B cell (primary cell): ENCODE measurements around the gene FLRT1. TPM values are rescaled to one million over a fixed set of nuclear protein-coding genes. Genes with fewer than 3 reads are reported as not detected.
A peak's percentile ranks its signal among the peaks of the same experiment; 100 is the strongest.

Experiments used
- ATAC-seq: fragments of 200-7000 bp; cut with Tn5 transposase; one replicate; pipeline ENCODE4 v1.10.0; 2021; ENCODE audit warnings: low read depth, mild to moderate bottlenecking, moderate number of reproducible peaks, moderate library complexity
- CTCF ChIA-PET: fragments of 350-600 bp; sonication (Branson Sonifier 250); formaldehyde crosslinking; loops from one replicate; lab custom pipeline; 2021; ENCODE audit warnings: antibody characterized with exemption, inconsistent platforms; lab: Charles Lee
- POLR2A ChIA-PET: fragments of 350-600 bp; sonication (Branson Sonifier 250); formaldehyde crosslinking; loops from one replicate; lab custom pipeline; 2021; ENCODE audit warnings: antibody characterized with exemption; lab: Charles Lee
- DNase-seq: peaks from one replicate; pipeline ENCODE4 v3.0.0; 2013
- H2AFZ ChIP-seq: 2 replicates; pipeline ENCODE4 v1.6.1; 2012; ENCODE audit warnings: mild to moderate bottlenecking, low read depth, low read length; ENCODE audit not compliant: insufficient read depth, poor library complexity, severe bottlenecking
- H3K27ac ChIP-seq, 2 donors: 1 replicate in 1 of 2; 2 replicates in 1 of 2; pipeline ENCODE4 v1.5.1; 2012 to 2013; ENCODE audit warnings: low read length in 2 of 2, mild to moderate bottlenecking in 2 of 2, moderate library complexity in 1 of 2
- H3K27me3 ChIP-seq, 4 experiments: fragments of 200-600 bp in 1 of 4; sonication (generic) in 1 of 4; replicated peaks in 1 of 4; 1 replicate in 2 of 4; 2 replicates in 2 of 4; pipeline versions ENCODE4 v1.6.1 to v1.7.0; 2013 to 2016; ENCODE audit warnings: low read length in 3 of 4, mild to moderate bottlenecking in 2 of 4, mixed read lengths in 1 of 4, moderate library complexity in 1 of 4; ENCODE audit not compliant: insufficient read depth in 4 of 4, control insufficient read depth in 3 of 4; ENCODE audit errors: control extremely low read depth in 1 of 4
- H3K36me3 ChIP-seq, 2 experiments: replicated peaks in 1 of 2; 1 replicate in 1 of 2; 2 replicates in 1 of 2; pipeline versions ENCODE4 v1.6.1 to v1.7.1; 2013; ENCODE audit warnings: low read length in 1 of 2; ENCODE audit not compliant: insufficient read depth in 2 of 2, control insufficient read depth in 1 of 2; ENCODE audit errors: control extremely low read depth in 1 of 2, extremely low read depth in 1 of 2
- H3K4me1 ChIP-seq, 2 donors: fragments of 200-600 bp in 1 of 2; sonication (generic) in 1 of 2; 1 replicate in 1 of 2; 2 replicates in 1 of 2; pipeline versions ENCODE4 v1.5.1 to v1.6.1; 2013 to 2017; ENCODE audit warnings: low read length in 2 of 2; ENCODE audit not compliant: control insufficient read depth in 2 of 2, insufficient read depth in 2 of 2
- H3K4me2 ChIP-seq: replicated peaks from 2 replicates; pipeline ENCODE3; 2012; ENCODE audit warnings: mild to moderate bottlenecking, low read depth, low read length; ENCODE audit not compliant: poor library complexity, severe bottlenecking
- H3K4me3 ChIP-seq, 5 experiments: fragments of 200-600 bp in 1 of 5; sonication (generic) in 1 of 5; 1 replicate in 3 of 5; 2 replicates in 2 of 5; pipeline versions ENCODE4 v1.5.1 to v1.7.0; 2011 to 2016; ENCODE audit warnings: low read length in 4 of 5, mild to moderate bottlenecking in 4 of 5, low read depth in 2 of 5, control low read depth in 1 of 5, moderate library complexity in 1 of 5; ENCODE audit not compliant: insufficient read depth in 1 of 5; ENCODE audit errors: control extremely low read depth in 1 of 5, extremely low read depth in 1 of 5
- H3K79me2 ChIP-seq: fragments of 200-600 bp; sonication (generic); one replicate; pipeline ENCODE4 v1.6.0; 2016; ENCODE audit warnings: low read length; ENCODE audit not compliant: control insufficient read depth, insufficient read depth
- H3K9ac ChIP-seq: fragments of 200-600 bp; sonication (generic); 2 replicates; pipeline ENCODE4 v1.6.1; 2017; ENCODE audit warnings: mild to moderate bottlenecking, low read length, moderate library complexity
- H3K9me3 ChIP-seq, 3 donors: one replicate each; pipeline versions ENCODE4 v1.6.1 to v1.7.1; 2013; ENCODE audit warnings: low read length in 2 of 3; ENCODE audit not compliant: control insufficient read depth in 2 of 3, insufficient read depth in 1 of 3; ENCODE audit errors: control extremely low read depth in 1 of 3
- H4K20me1 ChIP-seq: 2 replicates; pipeline ENCODE4 v1.6.0; 2012; ENCODE audit warnings: mild to moderate bottlenecking, low read length; ENCODE audit not compliant: insufficient read depth, control insufficient read depth, poor library complexity, severe bottlenecking
- H3K27ac Mint-ChIP-seq: one replicate; pipeline ENCODE4 v1.8.0; 2021; ENCODE audit warnings: mixed read lengths
- H3K27me3 Mint-ChIP-seq: one replicate; pipeline ENCODE4 v1.8.0; 2021; ENCODE audit warnings: mixed read lengths
- H3K4me1 Mint-ChIP-seq: one replicate; pipeline ENCODE4 v1.8.0; 2021; ENCODE audit warnings: mixed read lengths
- H3K4me3 Mint-ChIP-seq: one replicate; pipeline ENCODE4 v1.8.0; 2021; ENCODE audit warnings: mixed read lengths
- H3K9me3 Mint-ChIP-seq: one replicate; pipeline ENCODE4 v1.8.0; 2022; ENCODE audit warnings: mixed read lengths; ENCODE audit not compliant: insufficient read depth
- EZH2 ChIP-seq: IDR thresholded peaks from 2 replicates; pipeline ENCODE4 v1.6.1; 2012; ENCODE audit warnings: borderline replicate concordance, low read depth, mild to moderate bottlenecking, moderate library complexity, low read length; ENCODE audit not compliant: insufficient read depth, poor library complexity, severe bottlenecking
- WGBS: methylation state at CpG from one replicate; pipeline ENCODE4 v1.1.5; 2013; ENCODE audit warnings: missing lambda C conversion rate; ENCODE audit not compliant: insufficient coverage; 5-methylcytosine and 5-hydroxymethylcytosine counted together
- intact Hi-C: fragments of 100-400 bp; cut with micrococcal nuclease; formaldehyde crosslinking; loops from one replicate; pipeline ENCODE4 v1.10.0; 2022
- polyA plus RNA-seq: library from polyadenylated mRNA; depleted of rRNA; stranded (reverse); fragments of >200 nt; gene quantifications from 2 replicates; pipeline ENCODE4 v1.2.3, GENCODE V29; 2012
- total RNA-seq, 2 donors: library from RNA; stranded (reverse); fragments of 120-200 nt in 1 of 2; gene quantifications; 1 replicate in 1 of 2; 2 replicates in 1 of 2; pipeline versions ENCODE4 v1.2.3 to v1.2.4, GENCODE V29; 2013 to 2022
- TF ChIP-seq, protein P1 (sequence below): fragments of 200-600 bp; IDR thresholded peaks from one replicate; pipeline ENCODE4 v1.8.0; 2022; ENCODE audit warnings: antibody characterized with exemption, mild to moderate bottlenecking

FLRT1 gene
- total and polyA plus RNA-seq, 2 donors (not counting 1 experiment from before 2014, with no cell fraction given): not detected

DNA sequence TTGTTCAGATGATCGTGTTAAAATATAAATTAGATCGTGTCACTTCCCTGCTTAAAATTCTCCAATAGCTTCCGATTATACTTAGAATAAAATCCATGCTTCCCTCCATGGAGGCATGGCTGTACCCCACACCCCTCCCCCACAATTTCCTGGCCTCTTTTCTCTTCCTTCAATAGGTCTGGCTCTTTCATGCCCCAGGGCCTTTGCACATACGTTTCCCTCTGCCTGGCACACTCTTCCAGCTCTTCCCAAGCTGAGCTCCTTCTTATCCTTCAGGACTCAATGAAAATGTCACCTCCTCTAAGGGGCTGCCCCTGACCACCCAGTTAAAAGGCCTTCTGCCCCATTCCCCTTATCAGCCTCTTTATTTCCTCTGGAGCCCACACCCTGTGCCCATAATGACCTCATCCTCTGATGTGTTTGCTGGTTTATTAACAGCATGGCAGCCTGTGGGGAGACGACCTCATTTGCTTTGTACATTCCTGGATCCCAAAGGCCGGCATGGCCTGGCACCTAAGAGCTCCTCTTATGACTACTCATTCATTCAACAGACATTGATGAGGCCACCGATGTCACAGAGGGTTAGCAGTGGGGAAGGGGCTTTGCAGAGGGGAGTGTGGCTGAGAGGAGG lies 9.0 kb upstream of the FLRT1 start:
- H3K4me3 ChIP-seq: no peak overlapping the region
- Mint-ChIP-seq H3K4me3 (no peak overlapping the region), H3K4me1 (no peaks in the 10 kb centered on the region), H3K9me3 (no peaks in the 10 kb centered on the region), H3K27me3 (peaks cover 30% of the 10 kb centered on the region), H3K27ac (no peak overlapping the region)
- no peak overlapping the region for H3K9ac ChIP-seq
- H2AFZ ChIP-seq: no peak overlapping the region
- WGBS: 94% methylated on average over 2 of the region's 7 CpGs
- H3K4me2 ChIP-seq: no peak overlapping the region
- POLR2A ChIA-PET: no interaction called here
- ATAC-seq (no peak), DNase-seq (no peak)
- H3K27me3 ChIP-seq: peaks cover 0 to 19% (median 3%) of the 10 kb centered on the region in 4 experiments
- no peaks in the 10 kb centered on the region for H3K79me2 ChIP-seq
- no peak for TF ChIP-seq EZH2
- TF ChIP-seq, protein P1, sequence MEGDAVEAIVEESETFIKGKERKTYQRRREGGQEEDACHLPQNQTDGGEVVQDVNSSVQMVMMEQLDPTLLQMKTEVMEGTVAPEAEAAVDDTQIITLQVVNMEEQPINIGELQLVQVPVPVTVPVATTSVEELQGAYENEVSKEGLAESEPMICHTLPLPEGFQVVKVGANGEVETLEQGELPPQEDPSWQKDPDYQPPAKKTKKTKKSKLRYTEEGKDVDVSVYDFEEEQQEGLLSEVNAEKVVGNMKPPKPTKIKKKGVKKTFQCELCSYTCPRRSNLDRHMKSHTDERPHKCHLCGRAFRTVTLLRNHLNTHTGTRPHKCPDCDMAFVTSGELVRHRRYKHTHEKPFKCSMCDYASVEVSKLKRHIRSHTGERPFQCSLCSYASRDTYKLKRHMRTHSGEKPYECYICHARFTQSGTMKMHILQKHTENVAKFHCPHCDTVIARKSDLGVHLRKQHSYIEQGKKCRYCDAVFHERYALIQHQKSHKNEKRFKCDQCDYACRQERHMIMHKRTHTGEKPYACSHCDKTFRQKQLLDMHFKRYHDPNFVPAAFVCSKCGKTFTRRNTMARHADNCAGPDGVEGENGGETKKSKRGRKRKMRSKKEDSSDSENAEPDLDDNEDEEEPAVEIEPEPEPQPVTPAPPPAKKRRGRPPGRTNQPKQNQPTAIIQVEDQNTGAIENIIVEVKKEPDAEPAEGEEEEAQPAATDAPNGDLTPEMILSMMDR: no peak
- intact Hi-C loops: no loop called here
- H3K27ac ChIP-seq: no peak overlapping the region
- H3K4me1 ChIP-seq: peaks cover 0 to 10% of the 10 kb centered on the region in 2 donors
- peaks cover 0 to 5% (median 0%) of the 10 kb centered on the region in 3 donors for H3K9me3 ChIP-seq
- H4K20me1 ChIP-seq: no peaks in the 10 kb centered on the region
- no peaks in the 10 kb centered on the region for H3K36me3 ChIP-seq
- CTCF ChIA-PET: no interaction called here

DNA sequence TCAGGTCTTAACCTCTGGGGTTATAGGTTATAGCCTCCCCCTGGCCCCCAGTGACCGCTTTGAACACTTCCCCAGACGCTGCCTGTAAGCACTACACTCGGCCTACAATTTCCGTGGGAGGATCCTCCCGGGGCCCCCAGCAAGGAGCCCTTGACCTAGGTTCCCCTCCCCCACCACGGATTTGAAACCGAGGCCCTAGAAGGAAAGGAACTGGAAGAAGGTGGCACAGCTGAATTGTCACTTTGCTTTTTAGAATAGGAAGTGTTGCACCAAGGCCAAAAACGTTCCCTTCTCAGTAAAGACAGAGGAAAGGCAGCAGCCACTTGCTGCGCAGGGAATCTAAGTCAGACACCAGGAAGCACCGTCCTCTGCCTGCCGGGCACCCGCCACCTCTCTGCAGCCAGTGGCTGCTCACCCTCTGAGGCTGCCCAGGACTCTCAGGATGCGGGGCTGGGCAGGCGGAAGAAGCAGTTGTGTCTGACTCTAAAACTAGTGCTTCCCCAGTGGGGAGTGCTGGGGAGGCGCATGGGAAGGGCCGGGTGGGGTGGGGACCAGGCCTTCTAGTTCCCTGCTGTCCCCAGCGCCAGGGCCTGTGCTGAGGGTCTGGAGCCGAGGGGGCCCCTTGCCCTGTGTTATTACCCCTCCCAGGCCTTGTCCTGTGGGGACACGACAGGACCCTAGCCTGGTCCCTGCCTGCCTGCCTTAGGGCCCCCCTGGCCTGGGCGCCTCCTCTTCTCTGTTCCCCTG lies 7.9 kb upstream of the FLRT1 start:
- H3K9me3 ChIP-seq: peaks cover 0 to 5% (median 0%) of the 10 kb centered on the region in 3 donors
- H3K4me1 ChIP-seq: peaks cover 0 to 10% of the 10 kb centered on the region in 2 donors
- H3K79me2 ChIP-seq: no peaks in the 10 kb centered on the region
- H3K4me2 ChIP-seq: peak overlapping the region; percentile 25
- ChIA-PET POLR2A (no interaction called here), CTCF (no interaction called here)
- no peak overlapping the region for H3K27ac ChIP-seq
- Mint-ChIP-seq H3K27me3 (peaks cover 34% of the 10 kb centered on the region), H3K4me1 (no peaks in the 10 kb centered on the region), H3K27ac (no peak overlapping the region), H3K4me3 (no peak overlapping the region), H3K9me3 (no peaks in the 10 kb centered on the region)
- ATAC-seq: no peak
- H2AFZ ChIP-seq: no peak overlapping the region
- no peaks in the 10 kb centered on the region for H3K36me3 ChIP-seq
- no peak for DNase-seq
- H3K27me3 ChIP-seq: peaks cover 0 to 19% (median 3%) of the 10 kb centered on the region in 4 experiments
- no peak overlapping the region for H3K4me3 ChIP-seq
- intact Hi-C loops: no loop called here
- H3K9ac ChIP-seq: no peak overlapping the region
- no peaks in the 10 kb centered on the region for H4K20me1 ChIP-seq
- TF ChIP-seq, protein P1: no peak
- TF ChIP-seq EZH2: no peak
- WGBS: 29% methylated on average over 17 of the region's 20 CpGs
